Nucleus accumbens (tissue), 56 donors: Measurements from ENCODE around the gene KCTD15.
A peak's percentile ranks its signal among the peaks of the same experiment; 100 is the strongest.

Experiments
- DNase-seq, 56 donors: peaks; one replicate each; lab custom pipeline; 2025; lab: John Stamatoyannopoulos, UW

The KCTD15 gene

GRCh38 chr19:33794683-33795369 is 1.8 kb upstream of the KCTD15 start:
- DNase-seq = peak in 2 of 56 donors; percentile 12 to 27

- DNase-seq = peak in 47 of 56 donors; percentile 22 to 84 (median 62)
Observed at GRCh38 chr19:33795370-33796163, 1.1 kb upstream of the KCTD15 start.

DNA sequence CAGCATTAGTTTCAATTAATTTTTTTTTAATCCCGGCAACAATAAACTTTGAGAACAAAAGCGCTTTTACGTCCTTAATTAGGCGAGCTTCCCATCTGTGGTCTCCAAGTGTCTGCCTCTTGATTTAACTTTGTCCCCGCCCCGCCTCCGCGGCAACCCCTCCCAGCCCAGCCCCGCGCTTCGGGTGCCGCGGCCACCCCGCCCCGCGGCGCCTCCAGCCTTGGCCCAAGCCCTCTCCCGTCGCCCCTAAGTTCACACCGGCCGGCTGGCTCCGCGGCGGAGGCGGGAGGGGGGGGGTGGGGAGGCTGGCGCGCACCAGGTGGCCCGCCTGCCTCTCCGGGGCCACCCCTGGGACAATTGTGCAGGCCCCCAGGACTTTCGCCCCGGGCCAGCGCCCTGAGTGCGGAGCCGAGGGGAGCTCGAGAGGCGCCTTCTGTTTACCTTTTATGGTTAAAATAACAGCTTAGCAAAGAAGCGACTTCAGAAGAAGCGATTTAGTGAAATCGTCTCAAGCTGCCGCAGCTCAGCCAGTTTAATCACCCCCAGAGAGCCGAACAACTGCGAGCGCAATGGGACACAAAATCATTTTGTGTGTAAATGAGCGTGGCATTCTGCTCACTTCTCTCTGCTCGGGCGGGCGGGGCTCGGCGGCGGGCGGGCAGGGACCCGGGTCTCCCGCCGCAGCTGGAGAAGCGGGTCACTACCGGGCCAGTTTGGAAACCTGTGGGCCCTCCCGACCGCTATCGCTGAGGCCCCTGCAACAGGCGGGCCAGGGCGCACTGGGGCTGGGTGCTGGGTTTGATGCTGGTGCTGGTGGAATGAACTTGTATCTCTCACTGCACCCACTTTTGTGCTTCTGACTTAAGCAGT is 1.4 kb downstream of the KCTD15 start:
- peak in 14 of 56 donors; percentile 5 to 60 (median 15) for DNase-seq

DNA sequence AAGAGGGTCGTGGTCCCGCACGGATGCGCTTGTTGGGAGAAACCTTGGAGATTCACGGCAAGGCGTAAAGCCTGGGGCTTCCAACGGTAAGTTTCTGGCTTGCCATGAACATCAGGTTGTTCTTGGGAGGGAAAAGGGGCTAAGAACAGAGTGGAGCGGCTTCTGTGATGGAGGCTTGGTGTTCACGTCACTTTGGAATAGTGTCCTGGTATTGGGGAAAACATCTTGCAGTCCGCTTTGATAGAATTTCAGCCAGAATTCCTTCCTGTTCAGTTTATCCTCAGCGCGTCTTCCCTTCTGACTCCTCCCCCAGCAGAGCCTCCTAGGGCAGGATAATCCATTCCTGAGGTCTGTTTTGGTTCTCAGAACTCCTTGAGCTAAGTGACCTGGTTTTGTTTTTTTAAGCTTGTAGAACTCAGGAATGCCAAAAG is 2.0 kb downstream of the KCTD15 start:
- DNase-seq = no peak

- DNase-seq = no peak
Observed at GRCh38 chr19:33799476-33799875, 2.8 kb downstream of the KCTD15 start.

DNA sequence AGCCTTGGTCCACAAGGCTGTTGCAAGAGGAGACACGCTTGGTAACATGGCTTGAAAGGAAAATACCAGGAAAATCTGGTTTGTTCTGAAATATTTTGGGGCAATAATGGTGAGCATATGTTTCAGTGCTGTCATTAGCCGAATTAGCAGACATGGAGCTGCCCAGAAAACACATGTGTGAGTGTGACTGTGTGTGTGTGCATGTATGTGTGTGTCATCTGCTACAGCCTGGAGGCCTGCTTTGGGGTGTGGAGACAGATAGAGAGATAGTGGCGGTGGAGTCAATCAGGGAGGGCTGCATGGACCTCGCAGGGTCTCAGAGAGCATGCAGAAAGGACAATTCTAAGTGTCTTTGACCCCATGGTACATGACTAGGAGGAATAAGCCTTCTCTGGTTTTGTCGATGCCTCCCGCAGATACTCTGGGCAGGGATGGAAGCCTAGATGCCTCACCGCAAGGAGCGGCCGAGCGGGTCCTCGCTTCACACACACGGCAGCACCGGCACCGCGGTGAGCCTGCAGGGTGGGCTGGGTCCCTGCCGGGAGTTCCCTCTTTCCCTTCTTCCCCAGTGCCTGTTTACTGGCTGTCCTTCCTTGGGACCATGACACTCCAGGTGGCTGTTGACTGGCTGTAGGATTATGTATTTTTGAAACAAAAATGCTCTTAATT is 3.5 kb downstream of the KCTD15 start:
- DNase-seq = no peak

GRCh38 chr19:33801411-33801810 is 4.7 kb downstream of the KCTD15 start:
- no peak for DNase-seq

DNA sequence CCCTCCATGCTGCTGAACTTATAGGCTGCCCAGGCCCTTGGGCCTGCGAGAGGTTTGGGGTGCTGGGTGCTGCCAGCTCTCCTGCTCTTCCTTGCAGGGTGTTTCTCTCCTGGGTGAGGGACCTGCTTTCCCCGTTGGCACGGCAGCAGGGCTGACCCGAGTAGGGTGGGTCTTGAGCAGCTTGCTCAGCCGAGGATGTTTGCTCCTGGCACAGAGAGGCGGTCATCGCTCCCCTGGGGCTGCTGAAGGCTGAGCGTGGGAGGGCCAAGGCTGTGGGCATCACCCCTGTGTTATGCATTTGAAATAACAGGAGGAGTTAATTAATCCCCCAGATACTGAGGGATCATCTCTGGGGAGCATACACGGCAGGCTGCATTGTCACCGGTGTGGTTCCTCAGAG is 5.3 kb downstream of the KCTD15 start:
- no peak for DNase-seq

DNA sequence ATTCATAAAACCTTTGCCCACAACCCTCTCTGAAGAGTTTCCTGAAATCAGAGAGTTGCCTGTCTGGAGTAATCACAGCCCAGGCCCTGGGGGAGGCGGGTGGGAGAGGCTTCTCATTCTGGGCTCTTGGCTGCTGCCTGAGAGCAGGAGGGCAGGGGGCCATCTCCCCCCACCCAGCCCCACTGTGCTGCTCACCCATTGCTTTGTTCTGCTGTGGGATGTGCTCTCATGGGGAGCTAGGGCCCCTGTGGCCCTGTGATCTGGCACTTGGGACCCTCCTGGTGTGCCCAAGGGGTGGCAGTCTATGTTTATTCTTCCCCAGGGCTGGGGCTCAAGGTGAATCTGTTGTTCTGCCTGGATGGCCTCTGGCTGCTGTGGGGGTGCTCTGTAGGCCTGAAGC is 6.1 kb downstream of the KCTD15 start:
- no peak for DNase-seq

GRCh38 chr19:33803383-33803782 is 6.7 kb downstream of the KCTD15 start:
- no peak for DNase-seq

- peak in 25 of 56 donors; percentile 3 to 65 (median 31) for DNase-seq
Observed at GRCh38 chr19:33804021-33804799, 7.5 kb downstream of the KCTD15 start.

- DNase-seq = no peak
Observed at GRCh38 chr19:33805313-33805712, 8.6 kb downstream of the KCTD15 start.

DNA sequence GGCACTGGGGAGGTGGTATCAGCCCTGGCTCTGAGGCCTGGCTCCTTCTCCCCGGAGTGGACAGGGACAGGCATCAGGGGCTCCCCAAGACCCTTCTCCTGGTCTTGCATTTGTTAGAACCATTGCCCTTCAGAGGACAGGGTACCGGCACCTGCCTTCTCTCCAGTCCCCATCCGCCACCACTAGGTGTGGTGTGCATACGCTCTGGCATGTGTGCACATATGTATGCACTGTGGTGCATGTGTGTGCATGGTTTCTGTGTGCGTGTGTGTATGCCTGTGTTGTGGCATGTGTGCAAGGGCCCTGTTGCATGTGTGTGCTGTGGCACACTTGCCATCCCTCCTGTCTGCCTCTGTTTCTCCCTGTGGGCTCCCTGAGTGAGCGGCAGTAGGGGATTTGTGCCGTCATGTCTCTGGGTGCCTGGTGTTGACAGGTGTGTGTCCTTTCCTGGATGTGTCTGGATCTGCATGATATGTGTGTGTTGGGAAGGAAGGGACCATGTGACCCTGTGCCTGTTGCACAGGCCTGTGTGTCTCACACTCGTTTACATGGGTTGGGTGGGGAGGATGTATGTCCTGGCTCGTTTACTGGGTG is 9.3 kb downstream of the KCTD15 start:
- no peak for DNase-seq

DNA sequence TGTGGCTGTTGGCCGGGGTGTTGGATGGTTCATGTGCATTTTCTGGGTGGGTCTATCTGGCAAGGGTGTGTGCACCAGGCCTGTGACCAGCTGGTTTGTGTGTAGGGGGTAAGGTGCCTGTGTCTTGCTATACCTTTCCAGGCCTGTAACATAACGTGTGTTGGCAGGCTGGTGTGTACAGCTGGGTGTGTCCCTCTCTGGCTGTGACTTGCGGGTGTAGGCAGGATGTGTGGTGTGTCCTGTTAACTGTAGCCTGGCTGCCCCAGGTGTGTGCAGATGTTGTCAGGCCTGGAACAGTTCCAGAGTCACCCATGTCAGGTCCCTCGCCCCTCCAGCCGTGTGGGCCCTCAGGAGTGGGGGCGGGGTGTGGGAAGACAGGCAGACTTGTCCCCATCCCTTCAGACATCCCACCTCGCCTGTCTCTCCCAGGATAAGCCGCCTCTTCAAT is 9.8 kb downstream of the KCTD15 start:
- DNase-seq = no peak

DNA sequence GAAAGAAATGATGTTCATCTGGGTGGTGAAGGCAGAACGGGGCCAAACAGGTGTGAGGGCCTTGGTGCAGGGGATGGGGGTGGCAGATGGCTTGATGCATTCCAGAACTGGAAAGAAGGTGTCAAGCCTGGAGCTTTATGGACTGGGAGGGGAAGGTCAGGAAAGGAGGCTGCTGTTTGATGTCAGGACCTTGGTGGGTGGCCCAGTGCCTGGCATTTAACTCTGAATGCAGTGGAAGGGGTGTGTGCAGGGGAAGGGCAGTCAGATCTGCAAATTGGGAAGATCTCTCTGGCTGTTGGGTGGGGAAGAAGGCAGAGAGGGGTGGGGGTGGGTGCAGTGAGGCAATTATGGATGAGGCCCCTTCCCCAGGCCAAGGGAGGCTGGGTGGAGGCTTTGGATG is 11.7 kb downstream of the KCTD15 start:
- no peak for DNase-seq

GRCh38 chr19:33809960-33810359 is 13.3 kb downstream of the KCTD15 start:
- no peak for DNase-seq

GRCh38 chr19:33810821-33811220 is 14.2 kb downstream of the KCTD15 start:
- DNase-seq = no peak

- no peak for DNase-seq
Observed at GRCh38 chr19:33811246-33811645, 14.6 kb downstream of the KCTD15 start.

GRCh38 chr19:33811736-33812387 is 15.2 kb downstream of the KCTD15 start:
- no peak for DNase-seq
